SK-N-SH (cell line): ENCODE results near the gene LENEP.

Experiments
- EZH2phosphoT487 ChIP-seq: fragments of 200-600 bp; sonication (generic); IDR thresholded peaks from 2 replicates; pipeline ENCODE4 v1.6.1; 2017; ENCODE audit warnings: low read depth, mixed run types, mild to moderate bottlenecking, antibody characterized with exemption, moderate library complexity, borderline replicate concordance
- JUND ChIP-seq: IDR thresholded peaks from 2 replicates; pipeline ENCODE4 v1.4.0; 2012
- POLR2AphosphoS5 ChIP-seq: IDR thresholded peaks from 2 replicates; pipeline ENCODE4 v1.6.1; 2012; ENCODE audit warnings: low read depth, low read length
- SIN3A ChIP-seq: IDR thresholded peaks from 2 replicates; pipeline ENCODE4 v1.6.1; 2012; ENCODE audit warnings: low read depth, mild to moderate bottlenecking, low read length, moderate library complexity, borderline replicate concordance
- YY1 ChIP-seq: IDR thresholded peaks from 2 replicates; pipeline ENCODE4 v1.4.0; 2012; ENCODE audit warnings: low read depth, mild to moderate bottlenecking
- TF ChIP-seq, protein P1 (sequence below): fragments of 200-600 bp; sonication (generic); IDR thresholded peaks from 2 replicates; pipeline ENCODE4 v1.6.1; 2017; ENCODE audit warnings: antibody characterized with exemption, mild to moderate bottlenecking, moderate library complexity
- TF ChIP-seq, protein P2 (sequence below): IDR thresholded peaks from 2 replicates; pipeline ENCODE4 v1.4.0; 2012; ENCODE audit warnings: low read depth
- TF ChIP-seq, protein P3 (sequence below): IDR thresholded peaks from 2 replicates; pipeline ENCODE4 v1.4.0; 2012; ENCODE audit warnings: low read depth, borderline replicate concordance

DNA sequence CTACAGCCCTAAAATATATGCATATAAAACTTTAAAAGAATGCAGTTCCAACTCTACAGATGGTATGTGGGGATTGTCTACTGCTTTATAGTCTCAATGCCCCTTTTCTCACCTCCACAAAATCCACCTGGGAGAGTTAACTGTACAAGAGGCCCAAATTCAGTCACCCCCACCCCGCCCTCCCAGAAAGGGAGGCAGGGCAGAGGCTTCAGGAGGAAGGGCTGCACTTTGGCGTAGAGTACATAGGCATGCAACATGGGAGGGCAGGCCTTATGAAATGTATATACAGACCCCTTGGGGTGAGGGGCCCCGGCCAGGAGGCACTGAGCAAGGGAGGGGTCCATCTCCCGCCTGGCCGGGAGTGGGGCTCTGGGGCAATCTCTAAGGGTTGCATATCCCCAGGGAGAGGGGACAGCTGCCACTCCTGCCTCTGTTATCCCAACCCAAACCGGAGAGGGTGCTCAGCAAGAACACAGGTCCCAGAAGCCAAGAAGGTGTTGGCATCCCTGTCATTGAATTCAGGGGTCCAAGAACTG is 30.5 kb upstream of the LENEP start:
- TF ChIP-seq YY1 (no peak), SIN3A (no peak), JUND (no peak), POLR2AphosphoS5 (no peak), EZH2phosphoT487 (no peak)
- TF ChIP-seq, protein P1, sequence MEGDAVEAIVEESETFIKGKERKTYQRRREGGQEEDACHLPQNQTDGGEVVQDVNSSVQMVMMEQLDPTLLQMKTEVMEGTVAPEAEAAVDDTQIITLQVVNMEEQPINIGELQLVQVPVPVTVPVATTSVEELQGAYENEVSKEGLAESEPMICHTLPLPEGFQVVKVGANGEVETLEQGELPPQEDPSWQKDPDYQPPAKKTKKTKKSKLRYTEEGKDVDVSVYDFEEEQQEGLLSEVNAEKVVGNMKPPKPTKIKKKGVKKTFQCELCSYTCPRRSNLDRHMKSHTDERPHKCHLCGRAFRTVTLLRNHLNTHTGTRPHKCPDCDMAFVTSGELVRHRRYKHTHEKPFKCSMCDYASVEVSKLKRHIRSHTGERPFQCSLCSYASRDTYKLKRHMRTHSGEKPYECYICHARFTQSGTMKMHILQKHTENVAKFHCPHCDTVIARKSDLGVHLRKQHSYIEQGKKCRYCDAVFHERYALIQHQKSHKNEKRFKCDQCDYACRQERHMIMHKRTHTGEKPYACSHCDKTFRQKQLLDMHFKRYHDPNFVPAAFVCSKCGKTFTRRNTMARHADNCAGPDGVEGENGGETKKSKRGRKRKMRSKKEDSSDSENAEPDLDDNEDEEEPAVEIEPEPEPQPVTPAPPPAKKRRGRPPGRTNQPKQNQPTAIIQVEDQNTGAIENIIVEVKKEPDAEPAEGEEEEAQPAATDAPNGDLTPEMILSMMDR: no peak
- TF ChIP-seq, protein P2, sequence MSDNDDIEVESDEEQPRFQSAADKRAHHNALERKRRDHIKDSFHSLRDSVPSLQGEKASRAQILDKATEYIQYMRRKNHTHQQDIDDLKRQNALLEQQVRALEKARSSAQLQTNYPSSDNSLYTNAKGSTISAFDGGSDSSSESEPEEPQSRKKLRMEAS: no peak; the same call in 1 of the 2 replicates
- TF ChIP-seq, protein P3, sequence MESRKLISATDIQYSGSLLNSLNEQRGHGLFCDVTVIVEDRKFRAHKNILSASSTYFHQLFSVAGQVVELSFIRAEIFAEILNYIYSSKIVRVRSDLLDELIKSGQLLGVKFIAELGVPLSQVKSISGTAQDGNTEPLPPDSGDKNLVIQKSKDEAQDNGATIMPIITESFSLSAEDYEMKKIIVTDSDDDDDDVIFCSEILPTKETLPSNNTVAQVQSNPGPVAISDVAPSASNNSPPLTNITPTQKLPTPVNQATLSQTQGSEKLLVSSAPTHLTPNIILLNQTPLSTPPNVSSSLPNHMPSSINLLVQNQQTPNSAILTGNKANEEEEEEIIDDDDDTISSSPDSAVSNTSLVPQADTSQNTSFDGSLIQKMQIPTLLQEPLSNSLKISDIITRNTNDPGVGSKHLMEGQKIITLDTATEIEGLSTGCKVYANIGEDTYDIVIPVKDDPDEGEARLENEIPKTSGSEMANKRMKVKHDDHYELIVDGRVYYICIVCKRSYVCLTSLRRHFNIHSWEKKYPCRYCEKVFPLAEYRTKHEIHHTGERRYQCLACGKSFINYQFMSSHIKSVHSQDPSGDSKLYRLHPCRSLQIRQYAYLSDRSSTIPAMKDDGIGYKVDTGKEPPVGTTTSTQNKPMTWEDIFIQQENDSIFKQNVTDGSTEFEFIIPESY: no peak
